Heart left ventricle (tissue), 16 donors: ENCODE results near the gene ZFP64. TPM values are rescaled to one million over a fixed set of nuclear protein-coding genes. Genes with fewer than 3 reads are reported as not detected.

Experiments
- ATAC-seq, 4 donors: fragments of 200-7000 bp; cut with Tn5 transposase; one replicate each; pipeline ENCODE4 v1.9.1; 2020 to 2022; ENCODE audit warnings: moderate library complexity in 4 of 4, mild to moderate bottlenecking in 3 of 4, moderate number of reproducible peaks in 1 of 4
- DNase-seq, 5 donors: peaks; one replicate each; pipeline ENCODE4 v3.0.0-alpha.2; 2020
- H3K27ac ChIP-seq, 12 donors: fragments of 200-600 bp; sonication (generic) in 4 of 12; one replicate each; pipeline versions ENCODE4 v1.5.0 to v1.8.0; 2016 to 2022; ENCODE audit warnings: mild to moderate bottlenecking in 2 of 12
- H3K27me3 ChIP-seq, 9 donors: fragments of 200-600 bp; sonication (generic) in 2 of 9; one replicate each; pipeline versions ENCODE4 v1.5.1 to v1.8.0; 2016 to 2022; ENCODE audit warnings: mild to moderate bottlenecking in 3 of 9
- H3K36me3 ChIP-seq, 9 donors: fragments of 200-600 bp; sonication (generic) in 2 of 9; one replicate each; pipeline versions ENCODE4 v1.5.0 to v1.8.0; 2018 to 2022; ENCODE audit warnings: mild to moderate bottlenecking in 2 of 9
- H3K4me1 ChIP-seq, 12 donors: fragments of 200-600 bp; sonication (generic) in 4 of 12; one replicate each; pipeline versions ENCODE4 v1.5.0 to v1.8.0; 2016 to 2022; ENCODE audit warnings: mild to moderate bottlenecking in 3 of 12
- H3K4me3 ChIP-seq, 12 donors: fragments of 200-600 bp; sonication (generic) in 4 of 12; one replicate each; pipeline versions ENCODE4 v1.5.0 to v1.8.0; 2017 to 2022; ENCODE audit warnings: mild to moderate bottlenecking in 9 of 12, moderate library complexity in 4 of 12
- H3K9me3 ChIP-seq, 12 donors: fragments of 200-600 bp; sonication (generic) in 4 of 12; one replicate each; pipeline versions ENCODE4 v1.5.0 to v1.8.0; 2016 to 2022; ENCODE audit warnings: mild to moderate bottlenecking in 1 of 12
- POLR2A ChIP-seq, 2 donors: fragments of 450-650 bp; IDR thresholded peaks; one replicate each; pipeline ENCODE4 v1.6.1; 2017; ENCODE audit warnings: antibody characterized with exemption in 2 of 2, mild to moderate bottlenecking in 2 of 2, moderate library complexity in 2 of 2
- WGBS, 4 donors: extraction: QIAGEN DNeasy Blood & Tissue Kit in 2 of 4; methylation state at CpG; one replicate each; pipeline versions ENCODE4 v1.1.5 to v1.1.7; 2013 to 2018; 5-methylcytosine and 5-hydroxymethylcytosine counted together
- intact Hi-C, 10 donors: fragments of 100-400 bp; cut with DNase I; formaldehyde crosslinking; loops; one replicate each; pipeline versions ENCODE4 v1.11.1 to v1.14.2; 2022
- polyA plus RNA-seq, 2 donors: library from polyadenylated mRNA; stranded (reverse); fragments of 200-250 nt; gene quantifications; one replicate each; pipeline ENCODE4 v1.2.3, GENCODE V29; 2013
- total RNA-seq, 9 donors: library from RNA; depleted of rRNA in 2 of 9; stranded (reverse); fragments of >200 nt in 2 of 9; fragmentation: NEBNext Ultra II Directional in 3 of 9; extraction: Animal tissue kit (Norgen Biotek cat#: 25700) in 3 of 9; gene quantifications; one replicate each; pipeline versions ENCODE4 v1.1.0 to v1.2.4, GENCODE V29; 2016 to 2023
- TF ChIP-seq, protein P1 (sequence below), 12 donors: fragments of 200-600 bp; sonication (generic) in 4 of 12; IDR thresholded peaks; one replicate each; pipeline versions ENCODE4 v1.5.0 to v1.8.0; 2018 to 2022; ENCODE audit warnings: antibody characterized with exemption in 12 of 12, mild to moderate bottlenecking in 5 of 12
- donor health status: ischemic (EF 13 %, LVEDD 7.1; RV severe dilation, severe dysfunction).
- donor health status: healthy with polysubstance abuse.
- donor health status: DM: no; HTN: yes; CAD: no.
- donor health status: DM: no; HTN: no; CAD: no.
- donor health status: ischemic (EF 25% LVEDD 6.9; RV normal size, moderate dysfunction).
- donor health status: ischemic (EF 25% LVEDD 5.7; RV mildly dilated, moderate dysfunction).
- donor health status: healthy.
- donor health status: DM: yes; HTN: yes; CAD: no.
- donor health status: ischemic (EF 35%, LVEDD 5.7; RV mildly dilated, moderate dysfunction).
- donor health status: nonischemic (EF 11% LVEDD 7.7; RV severe dilation, severe dysfunction).
- donor health status: DM: yes; HTN: yes; CAD: no.
- donor health status: PGD.
- donor health status: ischemic (EF 29% LVEDD 5.4; RV normal size, mild dysfunction).
- donor health status: nonischemic (EF 23%, LVEDD 6.1; RV moderate dilation, normal function).

Gene ZFP64
- total and polyA plus RNA-seq, 11 donors = 2.0 to 12.5 (median 9.2) TPM

DNA sequence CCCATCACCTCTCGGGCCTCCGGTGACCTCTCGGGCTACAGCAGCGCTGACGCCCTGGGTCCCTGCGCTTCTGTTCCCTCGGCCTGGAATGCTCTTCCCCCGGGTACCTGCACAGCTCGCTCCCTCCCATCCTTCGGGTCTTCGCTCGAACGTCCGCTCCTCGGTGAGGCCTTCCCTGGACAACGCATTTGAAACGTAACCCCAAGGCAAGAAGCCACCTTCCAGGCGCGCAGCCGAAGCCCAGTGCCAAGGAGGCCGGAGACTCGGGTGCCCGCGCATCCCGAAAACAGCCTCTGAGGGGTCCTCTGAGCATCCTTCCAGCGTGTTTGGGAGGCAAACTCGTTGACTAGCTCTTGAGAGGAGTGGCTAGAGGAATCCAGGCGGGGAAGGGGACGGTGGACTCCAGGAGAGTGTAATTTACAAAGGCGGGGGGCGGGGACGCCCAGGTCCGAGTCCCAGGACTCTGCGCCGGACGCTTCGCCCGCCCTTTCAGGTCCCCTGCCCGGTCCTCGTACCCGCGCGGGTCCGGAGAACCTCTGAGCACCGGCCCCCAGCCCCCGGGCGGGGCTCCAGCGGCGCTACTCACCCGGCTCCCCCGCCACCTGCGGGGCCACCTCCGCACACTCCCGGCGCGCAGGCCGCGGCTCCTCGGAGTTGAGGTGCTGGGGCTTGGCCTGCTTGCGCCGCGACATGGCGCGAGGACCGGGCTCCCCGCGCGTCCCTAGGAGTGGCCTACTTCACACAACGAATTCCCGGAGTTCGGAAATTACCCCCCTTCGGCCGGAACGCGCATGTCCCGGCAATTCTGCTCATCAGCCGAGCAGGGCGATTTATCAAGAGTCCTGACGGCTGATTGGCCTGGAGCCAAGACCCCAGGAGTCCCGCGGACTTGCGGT lies 86.8 kb downstream of the ZFP64 start:
- peak in 2 of 4 donors; percentile 33 to 36 for ATAC-seq
- Histone ChIP-seq H3K9me3 (no peaks in the 10 kb centered on the region), H3K27me3 (peaks cover 10 to 50% (median 26%) of the 10 kb centered on the region in 9 donors), H3K4me3 (peak overlapping the region; percentile 24 to 58 (median 44)), H3K27ac (no peak overlapping the region), H3K36me3 (no peaks in the 10 kb centered on the region), H3K4me1 (peaks cover 3 to 33% (median 28%) of the 10 kb centered on the region in 12 donors)
- TF ChIP-seq, protein P1, sequence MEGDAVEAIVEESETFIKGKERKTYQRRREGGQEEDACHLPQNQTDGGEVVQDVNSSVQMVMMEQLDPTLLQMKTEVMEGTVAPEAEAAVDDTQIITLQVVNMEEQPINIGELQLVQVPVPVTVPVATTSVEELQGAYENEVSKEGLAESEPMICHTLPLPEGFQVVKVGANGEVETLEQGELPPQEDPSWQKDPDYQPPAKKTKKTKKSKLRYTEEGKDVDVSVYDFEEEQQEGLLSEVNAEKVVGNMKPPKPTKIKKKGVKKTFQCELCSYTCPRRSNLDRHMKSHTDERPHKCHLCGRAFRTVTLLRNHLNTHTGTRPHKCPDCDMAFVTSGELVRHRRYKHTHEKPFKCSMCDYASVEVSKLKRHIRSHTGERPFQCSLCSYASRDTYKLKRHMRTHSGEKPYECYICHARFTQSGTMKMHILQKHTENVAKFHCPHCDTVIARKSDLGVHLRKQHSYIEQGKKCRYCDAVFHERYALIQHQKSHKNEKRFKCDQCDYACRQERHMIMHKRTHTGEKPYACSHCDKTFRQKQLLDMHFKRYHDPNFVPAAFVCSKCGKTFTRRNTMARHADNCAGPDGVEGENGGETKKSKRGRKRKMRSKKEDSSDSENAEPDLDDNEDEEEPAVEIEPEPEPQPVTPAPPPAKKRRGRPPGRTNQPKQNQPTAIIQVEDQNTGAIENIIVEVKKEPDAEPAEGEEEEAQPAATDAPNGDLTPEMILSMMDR (IDR thresholded peaks at IDR 0.05) = no peak
- no peak for TF ChIP-seq POLR2A (IDR thresholded peaks at IDR 0.05)
- 1% methylated on average over 42 to 82 of the region's 82 CpGs for WGBS, 4 donors
- no peak for DNase-seq
- intact Hi-C loops = no loop called here

- no peak for DNase-seq
- intact Hi-C loops = no loop called here
- Histone ChIP-seq H3K4me3 (peak overlapping the region in 11 of 12 donors; percentile 24 to 58 (median 46)), H3K27me3 (peaks cover 10 to 50% (median 26%) of the 10 kb centered on the region in 9 donors), H3K36me3 (no peaks in the 10 kb centered on the region), H3K27ac (no peak overlapping the region), H3K4me1 (peaks cover 3 to 33% (median 28%) of the 10 kb centered on the region in 12 donors), H3K9me3 (no peaks in the 10 kb centered on the region)
- TF ChIP-seq, protein P1 (IDR thresholded peaks at IDR 0.05) = no peak
- no peak for TF ChIP-seq POLR2A (IDR thresholded peaks at IDR 0.05)
- 2% methylated on average over 29 to 33 of the region's 33 CpGs for WGBS, 4 donors
- ATAC-seq = no peak
These were observed 87.5 kb downstream of the ZFP64 start for GRCh38 chr20:52103913-52104545.

DNA sequence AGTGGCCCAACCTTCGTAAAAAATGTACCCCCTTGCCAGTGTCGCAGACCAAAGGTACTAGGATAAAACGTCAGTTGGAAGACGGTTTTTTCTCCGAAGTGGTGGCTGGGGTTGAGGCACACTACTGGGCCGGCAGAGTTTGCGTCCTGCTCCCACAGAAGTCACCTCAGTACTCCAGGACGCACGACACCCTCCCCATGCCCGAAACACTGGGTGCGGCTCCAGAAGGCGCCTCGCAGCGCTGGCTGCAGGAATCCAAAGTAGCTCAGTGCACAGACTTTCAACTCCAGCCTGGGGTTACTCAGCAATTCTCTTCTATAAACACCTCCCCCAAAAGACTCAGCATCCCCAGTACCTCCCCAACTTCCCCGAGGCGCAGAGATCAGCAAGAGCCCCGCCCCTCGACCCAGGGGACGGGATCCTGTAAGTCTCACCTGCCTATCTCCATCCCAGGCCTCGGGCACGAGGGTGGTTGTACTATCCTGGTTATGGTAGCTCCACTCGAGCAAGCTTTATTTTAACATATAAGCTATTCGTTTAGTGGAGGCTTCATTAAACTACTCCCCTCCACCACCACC lies 88.2 kb downstream of the ZFP64 start:
- peaks cover 10 to 50% (median 26%) of the 10 kb centered on the region in 9 donors for H3K27me3 ChIP-seq
- peak overlapping the region in 9 of 12 donors; percentile 34 to 58 (median 47) for H3K4me3 ChIP-seq
- intact Hi-C loops = no loop called here
- H3K4me1 ChIP-seq = peaks cover 3 to 33% (median 28%) of the 10 kb centered on the region in 12 donors
- peak in 1 of 4 donors; percentile 18 for ATAC-seq
- H3K36me3 ChIP-seq = no peaks in the 10 kb centered on the region
- 15 to 27% (median 23%) methylated on average over 22 to 23 of the region's 23 CpGs for WGBS, 4 donors
- DNase-seq = no peak
- TF ChIP-seq, protein P1 (IDR thresholded peaks at IDR 0.05) = no peak
- no peak for TF ChIP-seq POLR2A (IDR thresholded peaks at IDR 0.05)
- H3K9me3 ChIP-seq = no peaks in the 10 kb centered on the region
- no peak overlapping the region for H3K27ac ChIP-seq

GRCh38 chr20:52102559-52102958 lies 89.0 kb downstream of the ZFP64 start:
- no peaks in the 10 kb centered on the region for H3K36me3 ChIP-seq
- intact Hi-C loops = no loop called here
- peaks cover 10 to 50% (median 26%) of the 10 kb centered on the region in 9 donors for H3K27me3 ChIP-seq

More at GRCh38 chr20:52102559-52102958, 89.0 kb downstream of the ZFP64 start:
- 89 to 93% (median 90%) methylated on average over 4 of the region's 4 CpGs for WGBS, 4 donors
- Histone ChIP-seq H3K4me1 (peaks cover 3 to 33% (median 28%) of the 10 kb centered on the region in 12 donors), H3K27ac (no peak overlapping the region), H3K4me3 (no peak overlapping the region), H3K9me3 (no peaks in the 10 kb centered on the region)
- DNase-seq = no peak
- no peak for TF ChIP-seq POLR2A (IDR thresholded peaks at IDR 0.05)
- TF ChIP-seq, protein P1 (IDR thresholded peaks at IDR 0.05) = no peak
- ATAC-seq = no peak
